ENCODE results near the gene GLB1L. TPM values are rescaled to one million over a fixed set of nuclear protein-coding genes. Genes with fewer than 3 reads are reported as not detected.
A peak's percentile ranks its signal among the peaks of the same experiment; 100 is the strongest.
"Not testable (repeated sequence)": the region's sequence is repeated elsewhere in the genome, so short reads cannot be mapped to it uniquely, and the experiment has no call there.

The GLB1L gene
- polyA plus RNA-seq, 1 experiment = 9.5 TPM

DNA sequence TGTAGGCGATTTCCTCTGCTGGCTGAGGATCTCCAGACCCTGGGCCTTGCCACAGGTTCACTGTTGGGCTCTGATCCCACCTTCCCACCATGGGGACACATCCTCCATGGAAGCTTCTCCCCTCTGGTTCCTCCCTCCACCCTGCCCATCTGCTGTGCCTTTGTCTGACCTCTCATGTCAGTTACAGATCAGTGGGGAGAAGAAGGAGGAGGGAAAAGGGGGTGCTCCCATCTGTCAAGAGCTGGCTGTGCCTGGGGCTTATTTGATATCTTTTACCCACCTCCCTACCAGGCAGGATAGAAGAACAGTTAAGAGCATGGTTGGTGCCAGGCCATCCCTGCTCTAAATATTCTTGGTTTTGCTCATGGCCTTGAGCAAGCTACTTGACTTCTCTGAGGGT lies 21.6 kb upstream of the GLB1L start:
- POLR2A ChIA-PET = no interaction called here
- Histone ChIP-seq H3K27me3 (ENCODE audit: control insufficient read depth, insufficient read depth, low read length) (peaks cover 3% of the 10 kb centered on the region), H3K4me3 (ENCODE audit: low read depth, low read length) (no peak overlapping the region), H3K36me3 (ENCODE audit: control insufficient read depth, insufficient read depth, low read length) (no peaks in the 10 kb centered on the region)
- CTCF ChIA-PET = interaction anchor here (1.5 to 1.7 kb wide), 2 partner anchors 9 to 11 kb away, joined by 4 to 5 read pairs; no protein-coding TSS in a partner anchor
- no peak for DNase-seq (ENCODE audit: low read depth)
- TF ChIP-seq, protein P1, sequence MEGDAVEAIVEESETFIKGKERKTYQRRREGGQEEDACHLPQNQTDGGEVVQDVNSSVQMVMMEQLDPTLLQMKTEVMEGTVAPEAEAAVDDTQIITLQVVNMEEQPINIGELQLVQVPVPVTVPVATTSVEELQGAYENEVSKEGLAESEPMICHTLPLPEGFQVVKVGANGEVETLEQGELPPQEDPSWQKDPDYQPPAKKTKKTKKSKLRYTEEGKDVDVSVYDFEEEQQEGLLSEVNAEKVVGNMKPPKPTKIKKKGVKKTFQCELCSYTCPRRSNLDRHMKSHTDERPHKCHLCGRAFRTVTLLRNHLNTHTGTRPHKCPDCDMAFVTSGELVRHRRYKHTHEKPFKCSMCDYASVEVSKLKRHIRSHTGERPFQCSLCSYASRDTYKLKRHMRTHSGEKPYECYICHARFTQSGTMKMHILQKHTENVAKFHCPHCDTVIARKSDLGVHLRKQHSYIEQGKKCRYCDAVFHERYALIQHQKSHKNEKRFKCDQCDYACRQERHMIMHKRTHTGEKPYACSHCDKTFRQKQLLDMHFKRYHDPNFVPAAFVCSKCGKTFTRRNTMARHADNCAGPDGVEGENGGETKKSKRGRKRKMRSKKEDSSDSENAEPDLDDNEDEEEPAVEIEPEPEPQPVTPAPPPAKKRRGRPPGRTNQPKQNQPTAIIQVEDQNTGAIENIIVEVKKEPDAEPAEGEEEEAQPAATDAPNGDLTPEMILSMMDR (IDR thresholded peaks at IDR 0.05; ENCODE audit: insufficient read depth, low read depth, low read length) = no peak

DNA sequence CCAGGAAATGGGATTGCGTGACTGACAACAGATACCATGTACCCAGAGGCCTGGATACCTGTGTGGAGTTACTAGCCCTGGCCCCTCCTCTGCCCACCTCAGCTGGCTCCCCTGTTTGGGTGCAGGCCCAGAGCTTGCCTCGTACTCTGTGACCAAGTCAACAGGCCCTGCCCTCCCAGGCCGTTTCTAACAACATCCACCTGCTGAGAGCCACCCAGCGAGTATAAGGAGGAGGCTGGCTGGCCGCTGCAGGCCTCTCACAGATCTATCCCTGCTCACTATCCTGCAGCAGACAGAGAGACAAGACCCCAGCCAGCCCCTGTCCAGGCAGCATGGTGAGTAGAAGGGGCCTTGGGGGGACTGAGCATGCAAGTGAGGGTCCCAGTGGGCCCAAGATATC lies 21.0 kb upstream of the GLB1L start:
- DNase-seq (ENCODE audit: low read depth) = no peak
- Histone ChIP-seq H3K4me3 (ENCODE audit: low read depth, low read length) (no peak overlapping the region), H3K36me3 (ENCODE audit: control insufficient read depth, insufficient read depth, low read length) (no peaks in the 10 kb centered on the region), H3K27me3 (ENCODE audit: control insufficient read depth, insufficient read depth, low read length) (peaks cover 3% of the 10 kb centered on the region)
- POLR2A ChIA-PET = no interaction called here
- TF ChIP-seq, protein P1 (IDR thresholded peaks at IDR 0.05; ENCODE audit: insufficient read depth, low read depth, low read length) = no peak
- CTCF ChIA-PET = interaction anchor here (0.6 to 1.3 kb wide), 2 partner anchors 10 to 189 kb away, joined by 3 to 11 read pairs; no protein-coding TSS in a partner anchor

DNA sequence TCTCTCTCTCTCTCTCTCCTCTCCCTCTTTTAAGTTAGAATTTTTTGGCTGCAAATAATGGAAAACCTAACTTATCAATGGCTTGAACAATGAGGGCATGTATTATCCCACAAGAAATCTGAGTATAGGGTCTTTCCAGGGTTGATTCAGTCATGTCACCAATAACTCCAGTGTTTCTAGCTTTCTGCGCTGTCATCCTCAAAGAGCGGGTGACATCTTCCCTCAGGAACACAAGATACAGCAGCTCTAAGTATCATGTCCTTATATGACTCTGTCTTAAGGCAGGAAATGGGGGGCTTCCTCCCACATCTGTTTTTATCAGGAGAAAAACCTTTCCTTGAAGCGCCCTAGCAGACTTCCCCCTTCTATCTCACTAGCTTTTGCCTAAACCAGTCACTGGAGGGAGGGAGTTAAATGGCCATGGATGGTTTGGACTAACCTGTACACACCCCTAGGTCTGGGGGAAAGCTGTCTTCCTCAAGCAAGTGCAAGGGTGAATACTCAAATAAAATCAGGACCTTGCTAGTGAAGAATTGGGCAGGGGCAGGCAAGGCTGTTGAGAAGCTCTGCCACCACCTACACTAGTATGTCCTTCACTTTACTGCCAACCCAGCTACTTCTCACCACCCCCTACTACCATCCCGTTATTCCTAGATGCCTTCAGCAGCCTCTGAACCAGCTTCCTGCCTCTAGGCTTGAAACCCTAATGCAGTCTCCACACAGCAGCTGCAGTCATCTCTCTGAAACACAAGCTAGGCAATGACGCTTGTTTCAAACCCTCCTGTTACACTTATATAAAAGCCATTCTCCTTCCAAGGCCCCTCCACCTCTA lies 16.0 kb upstream of the GLB1L start:
- H3K36me3 ChIP-seq (ENCODE audit: control insufficient read depth, insufficient read depth, low read length) = no peaks in the 10 kb centered on the region
- CTCF ChIA-PET = interaction anchor here (1.1 to 3.9 kb wide), 4 partner anchors 9 to 34 kb away, joined by 3 to 33 read pairs (median 6); partner anchors contain the start of gene DNAJB2
- H3K27me3 ChIP-seq (ENCODE audit: control insufficient read depth, insufficient read depth, low read length) = peaks cover 9% of the 10 kb centered on the region
- POLR2A ChIA-PET = no interaction called here
- TF ChIP-seq, protein P1 (IDR thresholded peaks at IDR 0.05; ENCODE audit: insufficient read depth, low read depth, low read length) = no peak
- H3K4me3 ChIP-seq (ENCODE audit: low read depth, low read length) = no peak overlapping the region
- no peak for DNase-seq (ENCODE audit: low read depth)

DNA sequence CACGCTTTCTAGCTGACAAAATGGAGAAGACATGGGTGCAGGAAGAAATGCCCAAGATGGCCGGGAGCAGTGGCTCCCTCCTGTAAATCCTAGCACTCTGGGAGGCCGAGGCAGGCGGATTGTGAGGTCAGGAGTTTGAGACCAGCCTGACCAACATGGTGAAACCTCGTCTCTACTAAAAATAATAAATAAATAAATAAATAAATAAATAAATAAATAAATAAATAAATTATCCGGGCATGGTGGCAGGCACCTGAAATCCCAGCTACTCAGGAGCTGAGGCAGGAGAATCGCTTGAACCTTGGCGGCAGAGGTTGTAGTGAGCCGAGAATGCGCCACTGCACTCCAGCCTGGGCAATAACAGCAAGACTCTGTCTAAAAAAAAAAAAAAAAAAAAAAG lies 13.7 kb upstream of the GLB1L start:
- POLR2A ChIA-PET = not testable (repeated sequence)
- CTCF ChIA-PET = interaction anchor here (0.8 to 3.6 kb wide), 3 partner anchors 9 to 36 kb away, joined by 3 to 16 read pairs (median 4); no protein-coding TSS in a partner anchor

DNA sequence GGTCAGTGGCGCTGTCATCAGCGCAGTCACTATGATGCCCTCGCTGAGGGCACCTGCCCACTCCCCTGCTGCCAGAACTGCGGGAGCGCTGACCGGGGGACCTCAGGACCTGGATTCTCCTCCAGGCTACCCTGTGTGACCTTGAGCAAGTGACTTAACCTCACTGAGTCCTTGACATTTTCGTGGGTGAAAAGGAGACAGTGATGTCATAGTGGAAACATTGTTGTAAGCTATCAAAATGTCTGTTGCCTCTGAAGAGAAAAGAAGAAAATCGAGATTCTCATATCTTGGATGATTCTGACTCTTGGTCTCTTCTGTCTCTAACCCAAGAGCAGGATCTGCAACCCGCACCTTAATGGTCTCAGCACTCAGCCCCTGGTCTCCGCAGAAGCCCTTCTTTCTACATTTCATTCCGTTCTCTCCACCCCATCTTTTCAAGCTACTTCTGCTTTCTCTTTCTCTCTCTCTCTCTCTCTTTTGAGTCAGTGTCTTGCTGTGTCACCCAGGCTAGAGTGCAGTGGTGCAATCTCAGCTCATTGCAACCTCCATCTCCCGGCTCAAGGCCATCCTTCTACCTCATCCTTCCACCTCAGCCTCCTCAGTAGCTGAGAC lies 9.5 kb upstream of the GLB1L start:
- Histone ChIP-seq H3K36me3 (ENCODE audit: control insufficient read depth, insufficient read depth, low read length) (no peaks in the 10 kb centered on the region), H3K4me3 (ENCODE audit: low read depth, low read length) (peak overlapping the region; percentile 52), H3K27me3 (ENCODE audit: control insufficient read depth, insufficient read depth, low read length) (peaks cover 6% of the 10 kb centered on the region)
- CTCF ChIA-PET = interaction anchor here (1.3 to 9.5 kb wide), 3 partner anchors 23 to 83 kb away, joined by 3 to 61 read pairs (median 24); partner anchors contain the start of gene DNAJB2
- DNase-seq (ENCODE audit: low read depth) = no peak
- TF ChIP-seq, protein P1 (IDR thresholded peaks at IDR 0.05; ENCODE audit: insufficient read depth, low read depth, low read length) = 0 out of 2 replicates have a peak, but pooled peaks have one; percentile 1
- POLR2A ChIA-PET = no interaction called here

More for the DNA sequence above, 13.7 kb upstream of the GLB1L start:
- H3K27me3 ChIP-seq (ENCODE audit: control insufficient read depth, insufficient read depth, low read length) = peaks cover 12% of the 10 kb centered on the region
- H3K4me3 ChIP-seq (ENCODE audit: low read depth, low read length); DNase-seq (ENCODE audit: low read depth); H3K36me3 ChIP-seq (ENCODE audit: control insufficient read depth, insufficient read depth, low read length): not testable (repeated sequence)
